D721Med (cell line): ENCODE data around the gene EEF1AKMT1.

Experiments
- DNase-seq: peaks from one replicate; pipeline ENCODE4 v3.0.0; 2011; ENCODE audit warnings: low spot score; ENCODE audit not compliant: insufficient read length
- FAIRE-seq: peaks from 2 replicates; lab custom pipeline; 2011; peaks lifted over from hg19 to GRCh38; lab: Jason Lieb, UNC
- CTCF ChIP-seq: IDR thresholded peaks from 2 replicates; pipeline ENCODE4 v1.5.1; 2012; ENCODE audit warnings: mild to moderate bottlenecking, control low read depth; ENCODE audit not compliant: insufficient read depth; ENCODE audit errors: missing control alignments

Gene EEF1AKMT1

GRCh38 chr13:20699715-20700114 lies 74.0 kb downstream of the EEF1AKMT1 start:
- FAIRE-seq: no peak
- DNase-seq: no peak
- TF ChIP-seq CTCF: no peak

- no peak for FAIRE-seq
- DNase-seq: no peak
- TF ChIP-seq CTCF: no peak
Observed at GRCh38 chr13:20696073-20696472, 77.7 kb downstream of the EEF1AKMT1 start.

GRCh38 chr13:20691616-20692015 lies 82.1 kb downstream of the EEF1AKMT1 start:
- no peak for TF ChIP-seq CTCF
- DNase-seq (no peak), FAIRE-seq (no peak)

- FAIRE-seq: no peak
- no peak for DNase-seq
- no peak for TF ChIP-seq CTCF
Observed at GRCh38 chr13:20689291-20689690, 84.5 kb downstream of the EEF1AKMT1 start.

- no peak for TF ChIP-seq CTCF
- FAIRE-seq: no peak
- no peak for DNase-seq
Observed at GRCh38 chr13:20686863-20687579, 86.7 kb downstream of the EEF1AKMT1 start.

GRCh38 chr13:20686167-20686566 lies 87.6 kb downstream of the EEF1AKMT1 start:
- DNase-seq: no peak
- TF ChIP-seq CTCF: no peak
- no peak for FAIRE-seq

GRCh38 chr13:20685092-20685491 lies 88.7 kb downstream of the EEF1AKMT1 start:
- FAIRE-seq (no peak), DNase-seq (no peak)
- TF ChIP-seq CTCF: no peak
